Esophagus muscularis mucosa (tissue), 4 donors: ENCODE results near the gene TLNRD1. TPM values are rescaled to one million over a fixed set of nuclear protein-coding genes. Genes with fewer than 3 reads are reported as not detected.
A peak's percentile ranks its signal among the peaks of the same experiment; 100 is the strongest.

ENCODE experiments used
- DNase-seq: peaks from one replicate; pipeline ENCODE4 v3.0.0-alpha.2; 2017; ENCODE audit errors: extremely low spot score
- H3K27ac ChIP-seq, 4 donors: fragments of 200-600 bp; sonication (generic); replicated peaks in 1 of 4; 1 replicate in 3 of 4; 2 replicates in 1 of 4; pipeline ENCODE4 v1.5.1; 2016 to 2019; ENCODE audit warnings: mild to moderate bottlenecking in 1 of 4
- H3K27me3 ChIP-seq, 4 donors: fragments of 200-600 bp; sonication (generic); one replicate each; pipeline versions ENCODE4 v1.5.1 to v1.6.0; 2016 to 2019
- H3K36me3 ChIP-seq, 4 donors: fragments of 200-600 bp; sonication (generic); one replicate each; pipeline ENCODE4 v1.5.1; 2016 to 2019
- H3K4me1 ChIP-seq, 4 donors: fragments of 200-600 bp; sonication (generic); one replicate each; pipeline ENCODE4 v1.5.1; 2016 to 2019
- H3K4me3 ChIP-seq, 4 donors: fragments of 200-600 bp; sonication (generic); 1 replicate in 2 of 4; 2 replicates in 2 of 4; pipeline ENCODE4 v1.5.1; 2016 to 2019; ENCODE audit warnings: mild to moderate bottlenecking in 4 of 4, moderate library complexity in 1 of 4
- H3K9me3 ChIP-seq, 4 donors: fragments of 200-600 bp; sonication (generic); 1 replicate in 3 of 4; 2 replicates in 1 of 4; pipeline ENCODE4 v1.5.1; 2016 to 2019
- EP300 ChIP-seq: sonication (generic); formaldehyde crosslinking; IDR thresholded peaks from one replicate; pipeline ENCODE4 v1.6.1; 2017; ENCODE audit warnings: antibody characterized with exemption
- POLR2A ChIP-seq: fragments of 450-650 bp; IDR thresholded peaks from one replicate; pipeline ENCODE4 v1.6.1; 2017; ENCODE audit warnings: antibody characterized with exemption, moderate library complexity, mild to moderate bottlenecking, low read depth
- POLR2AphosphoS5 ChIP-seq, 2 donors: sonication (generic); formaldehyde crosslinking; IDR thresholded peaks; one replicate each; pipeline ENCODE4 v1.6.1; 2017; ENCODE audit warnings: antibody characterized with exemption in 2 of 2
- WGBS: methylation state at CpG from one replicate; pipeline ENCODE4 v1.1.5; 2018; 5-methylcytosine and 5-hydroxymethylcytosine counted together
- intact Hi-C: fragments of 100-400 bp; cut with DNase I; formaldehyde crosslinking; loops from one replicate; pipeline ENCODE4 v1.15.1; 2023
- total RNA-seq, 4 donors: library from RNA; depleted of rRNA; stranded (reverse); fragments of >200 nt; gene quantifications; one replicate each; pipeline versions ENCODE4 v1.1.0 to v1.2.1, GENCODE V29; 2016
- TF ChIP-seq, protein P1 (sequence below), 3 experiments: fragments of 200-600 bp in 2 of 3; fragments of 450-650 bp in 1 of 3; sonication (generic) in 2 of 3; IDR thresholded peaks; one replicate each; pipeline ENCODE4 v1.5.1; 2017 to 2019; ENCODE audit warnings: antibody characterized with exemption in 3 of 3, mild to moderate bottlenecking in 2 of 3, moderate library complexity in 1 of 3

The TLNRD1 gene
- total RNA-seq, 4 donors from 2014 or later = 15.8 to 45.7 (median 33.1) TPM

DNA sequence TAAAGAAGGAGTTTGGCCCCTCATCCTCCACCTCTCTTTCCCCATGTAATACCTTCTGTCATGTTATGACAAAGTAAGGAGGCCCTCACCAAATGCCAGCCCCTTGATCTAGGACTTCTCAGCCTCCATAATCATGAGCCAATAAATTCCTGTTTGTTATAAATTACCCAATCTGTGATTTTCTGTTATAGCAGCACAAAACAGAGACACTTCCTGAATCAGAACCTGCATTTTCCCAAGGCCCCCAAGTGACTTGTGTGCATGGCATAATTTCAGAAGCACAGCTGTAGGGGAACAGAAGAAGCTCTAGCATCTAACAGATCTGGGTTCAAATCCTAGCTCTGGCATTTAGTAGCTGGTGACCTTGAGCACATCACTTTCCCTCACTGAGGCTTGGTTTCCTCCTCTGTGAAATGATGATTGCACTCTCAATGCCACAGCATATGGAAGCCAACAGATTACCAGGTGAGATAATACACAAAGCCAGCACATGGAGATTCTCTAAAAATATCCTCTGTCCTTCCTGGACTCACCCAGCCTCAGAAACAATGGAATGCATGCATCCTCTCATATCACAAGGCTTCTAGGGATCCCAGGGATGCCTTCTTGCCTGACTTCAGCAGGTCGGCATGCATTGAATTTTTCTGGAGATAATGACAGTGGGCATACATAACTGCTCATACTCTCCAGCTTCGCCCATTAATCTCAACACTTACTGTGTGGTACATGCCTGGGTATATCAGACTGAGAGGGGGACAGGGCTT lies 26.3 kb downstream of the TLNRD1 start:
- H3K27me3 ChIP-seq = no peaks in the 10 kb centered on the region
- 92% methylated on average over 2 of the region's 2 CpGs for WGBS
- H3K4me1 ChIP-seq = peaks cover 0 to 30% (median 18%) of the 10 kb centered on the region in 4 donors
- H3K36me3 ChIP-seq = no peaks in the 10 kb centered on the region
- H3K9me3 ChIP-seq = no peaks in the 10 kb centered on the region
- intact Hi-C loops = no loop called here
- H3K4me3 ChIP-seq = no peak overlapping the region
- DNase-seq = no peak
- no peak overlapping the region for H3K27ac ChIP-seq
- TF ChIP-seq, protein P1, sequence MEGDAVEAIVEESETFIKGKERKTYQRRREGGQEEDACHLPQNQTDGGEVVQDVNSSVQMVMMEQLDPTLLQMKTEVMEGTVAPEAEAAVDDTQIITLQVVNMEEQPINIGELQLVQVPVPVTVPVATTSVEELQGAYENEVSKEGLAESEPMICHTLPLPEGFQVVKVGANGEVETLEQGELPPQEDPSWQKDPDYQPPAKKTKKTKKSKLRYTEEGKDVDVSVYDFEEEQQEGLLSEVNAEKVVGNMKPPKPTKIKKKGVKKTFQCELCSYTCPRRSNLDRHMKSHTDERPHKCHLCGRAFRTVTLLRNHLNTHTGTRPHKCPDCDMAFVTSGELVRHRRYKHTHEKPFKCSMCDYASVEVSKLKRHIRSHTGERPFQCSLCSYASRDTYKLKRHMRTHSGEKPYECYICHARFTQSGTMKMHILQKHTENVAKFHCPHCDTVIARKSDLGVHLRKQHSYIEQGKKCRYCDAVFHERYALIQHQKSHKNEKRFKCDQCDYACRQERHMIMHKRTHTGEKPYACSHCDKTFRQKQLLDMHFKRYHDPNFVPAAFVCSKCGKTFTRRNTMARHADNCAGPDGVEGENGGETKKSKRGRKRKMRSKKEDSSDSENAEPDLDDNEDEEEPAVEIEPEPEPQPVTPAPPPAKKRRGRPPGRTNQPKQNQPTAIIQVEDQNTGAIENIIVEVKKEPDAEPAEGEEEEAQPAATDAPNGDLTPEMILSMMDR (IDR thresholded peaks at IDR 0.05) = no peak
- no peak for TF ChIP-seq EP300
- no peak for TF ChIP-seq POLR2A
- no peak for TF ChIP-seq POLR2AphosphoS5 (IDR thresholded peaks at IDR 0.05)

GRCh38 chr15:81029414-81030300 lies 28.9 kb downstream of the TLNRD1 start:
- no peak for DNase-seq
- Histone ChIP-seq H3K4me3 (no peak overlapping the region), H3K27ac (peak overlapping the region in 1 of 4 donors; percentile 46), H3K27me3 (no peaks in the 10 kb centered on the region), H3K9me3 (no peaks in the 10 kb centered on the region), H3K36me3 (no peaks in the 10 kb centered on the region), H3K4me1 (peaks cover 13 to 30% (median 17%) of the 10 kb centered on the region in 4 donors)
- WGBS = 66% methylated on average over 3 of the region's 3 CpGs
- TF ChIP-seq, protein P1 (IDR thresholded peaks at IDR 0.05) = no peak
- TF ChIP-seq POLR2AphosphoS5 (IDR thresholded peaks at IDR 0.05) = peak in 1 of 2 donors; percentile 25
- intact Hi-C loops = loop anchor here (10.0 kb wide), 1 partner anchor 55 kb away; no protein-coding TSS in a partner anchor

DNA sequence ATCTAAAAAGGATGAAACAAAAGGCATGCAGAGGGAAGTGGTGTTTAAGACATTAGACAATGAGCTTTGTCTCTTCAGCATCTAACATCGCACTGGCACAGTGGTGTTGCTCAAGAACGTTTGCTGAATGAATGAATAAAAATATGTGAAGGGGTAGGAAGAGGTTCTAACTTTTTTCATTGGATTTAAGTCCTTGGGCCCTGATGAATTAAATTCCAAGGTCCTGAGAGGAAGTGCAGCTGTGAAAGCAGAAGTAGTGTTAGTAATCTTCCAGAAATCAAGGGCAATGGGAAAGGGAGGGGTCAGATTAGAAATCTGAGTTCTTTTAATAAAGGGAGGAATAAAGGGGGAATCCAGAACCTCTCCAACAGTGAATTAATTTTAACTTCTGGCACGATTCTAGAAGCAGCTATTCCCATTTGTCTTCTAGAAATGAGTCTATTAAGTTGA lies 29.6 kb downstream of the TLNRD1 start:
- H3K4me3 ChIP-seq = no peak overlapping the region
- TF ChIP-seq POLR2AphosphoS5 (IDR thresholded peaks at IDR 0.05) (no peak), POLR2A (no peak), EP300 (no peak)
- TF ChIP-seq, protein P1 (IDR thresholded peaks at IDR 0.05) = no peak
- H3K4me1 ChIP-seq = peaks cover 11 to 24% (median 15%) of the 10 kb centered on the region in 4 donors
- no peaks in the 10 kb centered on the region for H3K9me3 ChIP-seq
- no peaks in the 10 kb centered on the region for H3K27me3 ChIP-seq
- WGBS = 46% methylated on average over 3 of the region's 3 CpGs
- intact Hi-C loops = loop anchor here (10.0 kb wide), 1 partner anchor 56 kb away; no protein-coding TSS in a partner anchor
- H3K36me3 ChIP-seq = no peaks in the 10 kb centered on the region
- H3K27ac ChIP-seq = peak overlapping the region in 2 of 4 donors; percentile 1 to 46
- DNase-seq = no peak

DNA sequence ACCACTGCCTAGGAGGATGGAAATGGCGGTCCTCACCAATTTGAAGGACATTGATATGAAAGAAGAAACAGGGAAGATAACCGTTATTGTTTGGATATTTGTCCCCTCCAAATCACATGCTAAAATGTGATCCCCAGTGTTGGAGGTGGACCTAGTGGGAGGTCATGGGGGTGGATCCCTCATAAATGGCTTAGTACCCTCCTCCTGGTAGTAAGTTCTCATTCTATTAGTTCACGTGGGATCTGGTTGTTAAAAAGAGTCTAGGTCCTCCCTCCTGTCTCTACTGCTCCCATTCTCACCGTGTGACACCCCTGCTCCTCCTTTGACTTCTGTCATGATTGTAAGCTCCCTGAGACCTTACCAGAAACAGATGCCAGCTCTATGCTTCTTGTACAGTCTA lies 30.5 kb downstream of the TLNRD1 start:
- H3K36me3 ChIP-seq = no peaks in the 10 kb centered on the region
- DNase-seq = no peak
- TF ChIP-seq, protein P1 (IDR thresholded peaks at IDR 0.05) = no peak
- TF ChIP-seq POLR2A (no peak), EP300 (no peak), POLR2AphosphoS5 (IDR thresholded peaks at IDR 0.05) (no peak)
- H3K27me3 ChIP-seq = no peaks in the 10 kb centered on the region
- 80% methylated on average over 4 of the region's 4 CpGs for WGBS
- no peak overlapping the region for H3K4me3 ChIP-seq
- H3K4me1 ChIP-seq = peaks cover 11 to 18% (median 15%) of the 10 kb centered on the region in 4 donors
- intact Hi-C loops = loop anchor here (10.0 kb wide), 1 partner anchor 56 kb away; no protein-coding TSS in a partner anchor
- no peaks in the 10 kb centered on the region for H3K9me3 ChIP-seq
- H3K27ac ChIP-seq = no peak overlapping the region
